SK-N-SH (cell line): ENCODE measurements around the gene SLC13A2. TPM values are rescaled to one million over a fixed set of nuclear protein-coding genes. Genes with fewer than 3 reads are reported as not detected.

ENCODE experiments used
- CTCF ChIA-PET: fragments of 300-600, 350-600 bp; formaldehyde crosslinking; extraction: SDS; loops from one replicate; lab custom pipeline; 2021; lab: Yijun Ruan, JAX
- POLR2A ChIA-PET: fragments of 350-600 bp; sonication (Branson Sonifier 250); formaldehyde crosslinking; extraction: SDS; loops from one replicate; lab custom pipeline; 2020; ENCODE audit warnings: antibody characterized with exemption, inconsistent platforms; lab: Yijun Ruan, JAX
- DNase-seq: peaks from one replicate; pipeline ENCODE4 v3.0.0; 2012
- H2AFZ ChIP-seq: fragments of 200-600 bp; sonication (generic); 2 replicates; pipeline ENCODE4 v1.8.1; 2016; ENCODE audit warnings: antibody characterized with exemption, mild to moderate bottlenecking, low read depth
- H3F3A ChIP-seq: fragments of 200-600 bp; sonication (generic); replicated peaks from 2 replicates; pipeline ENCODE3; 2016; ENCODE audit warnings: antibody characterized with exemption, mild to moderate bottlenecking; ENCODE audit not compliant: insufficient read depth
- H3K27ac ChIP-seq, 2 experiments: fragments of 200-500 bp in 1 of 2; fragments of 200-600 bp in 1 of 2; sonication (Bioruptor generic) in 1 of 2; sonication (generic), shearing (Covaris generic) in 1 of 2; 2 replicates each; pipeline versions ENCODE4 v1.5.1 to v1.6.1; 2014 to 2016; ENCODE audit warnings: low read depth in 2 of 2, inconsistent platforms in 1 of 2, low read length in 1 of 2, mild to moderate bottlenecking in 1 of 2, mixed read lengths in 1 of 2
- H3K27me3 ChIP-seq: fragments of 200-600 bp; sonication (generic), shearing (Covaris generic); 2 replicates; pipeline ENCODE4 v1.6.1; 2016; ENCODE audit warnings: mixed run types; ENCODE audit not compliant: insufficient read depth
- H3K36me3 ChIP-seq, 2 experiments: fragments of 200-500 bp in 1 of 2; fragments of 200-600 bp in 1 of 2; sonication (Bioruptor generic) in 1 of 2; sonication (generic) in 1 of 2; replicated peaks in 1 of 2; 2 replicates each; pipeline versions ENCODE3 to v1.5.1; 2014 to 2016; ENCODE audit warnings: low read length in 1 of 2, mild to moderate bottlenecking in 1 of 2; ENCODE audit not compliant: insufficient read depth in 2 of 2, control insufficient read depth in 1 of 2
- H3K4me1 ChIP-seq, 2 experiments: fragments of 200-500 bp in 1 of 2; fragments of 200-600 bp in 1 of 2; sonication (Bioruptor generic) in 1 of 2; sonication (generic), shearing (Covaris generic) in 1 of 2; 2 replicates each; pipeline versions ENCODE4 v1.5.1 to v1.6.1; 2014 to 2016; ENCODE audit warnings: low read depth in 1 of 2, low read length in 1 of 2, mixed run types in 1 of 2; ENCODE audit not compliant: insufficient read depth in 2 of 2, control insufficient read depth in 1 of 2
- H3K4me2 ChIP-seq: fragments of 200-600 bp; sonication (generic), shearing (Covaris generic); 2 replicates; pipeline ENCODE4 v1.6.1; 2017; ENCODE audit warnings: mixed run types
- H3K4me3 ChIP-seq, 2 experiments: fragments of 200-500 bp in 1 of 2; fragments of 200-600 bp in 1 of 2; sonication (Bioruptor generic) in 1 of 2; sonication (generic), shearing (Covaris generic) in 1 of 2; 2 replicates each; pipeline versions ENCODE4 v1.5.1 to v1.8.1; 2014 to 2016; ENCODE audit warnings: low read depth in 2 of 2, inconsistent platforms in 1 of 2, low read length in 1 of 2, mild to moderate bottlenecking in 1 of 2, mixed read lengths in 1 of 2, moderate library complexity in 1 of 2
- H3K79me2 ChIP-seq: fragments of 200-600 bp; sonication (generic); 2 replicates; pipeline ENCODE4 v1.8.1; 2017; ENCODE audit warnings: mild to moderate bottlenecking; ENCODE audit not compliant: insufficient read depth
- H3K9ac ChIP-seq: fragments of 200-600 bp; sonication (generic); 2 replicates; pipeline ENCODE4 v1.6.1; 2017; ENCODE audit warnings: mixed run types
- H3K9me2 ChIP-seq: fragments of 200-600 bp; sonication (generic); 2 replicates; pipeline ENCODE4 v1.6.1; 2017; ENCODE audit warnings: mixed run types
- H3K9me3 ChIP-seq: fragments of 200-600 bp; sonication (generic); 2 replicates; pipeline ENCODE4 v1.6.1; 2017; ENCODE audit warnings: mixed run types, mild to moderate bottlenecking, moderate library complexity
- H4K20me1 ChIP-seq: fragments of 200-600 bp; sonication (generic); 2 replicates; pipeline ENCODE4 v1.6.1; 2017; ENCODE audit warnings: mild to moderate bottlenecking, mixed run types; ENCODE audit not compliant: insufficient read depth
- CHD2 ChIP-seq: fragments of 150-350 bp; IDR thresholded peaks from 2 replicates; pipeline ENCODE4 v1.6.1; 2018; ENCODE audit warnings: low read length; ENCODE audit not compliant: partially characterized antibody
- PBX3 ChIP-seq: IDR thresholded peaks from 2 replicates; pipeline ENCODE4; 2012
- POLR2AphosphoS5 ChIP-seq: IDR thresholded peaks from 2 replicates; pipeline ENCODE4 v1.6.1; 2012; ENCODE audit warnings: low read depth, low read length
- REST ChIP-seq: IDR thresholded peaks from 2 replicates; pipeline ENCODE4 v1.6.1; 2012; ENCODE audit warnings: mild to moderate bottlenecking, low read depth, low read length, moderate library complexity
- RFX5 ChIP-seq: IDR thresholded peaks from 2 replicates; pipeline ENCODE4 v1.6.1; 2012; ENCODE audit warnings: mild to moderate bottlenecking, improper control_type of control experiment, low read length
- TAF1 ChIP-seq: IDR thresholded peaks from 2 replicates; pipeline ENCODE4 v1.6.1; 2012; ENCODE audit warnings: low read depth, mild to moderate bottlenecking, low read length, moderate library complexity, borderline replicate concordance
- USF2 ChIP-seq: fragments of 150-350 bp; IDR thresholded peaks from 2 replicates; pipeline ENCODE4 v1.6.1; 2017; ENCODE audit warnings: antibody characterized with exemption, low read length, low read depth, borderline replicate concordance
- ZBTB33 ChIP-seq: IDR thresholded peaks from 2 replicates; pipeline ENCODE4 v1.4.0; 2012; ENCODE audit warnings: low read depth, borderline replicate concordance
- WGBS: methylation state at CpG from one replicate; pipeline ENCODE4 v1.1.6; 2017; ENCODE audit warnings: low lambda C conversion rate; 5-methylcytosine and 5-hydroxymethylcytosine counted together
- polyA plus RNA-seq, 3 experiments: library from polyadenylated mRNA; depleted of rRNA; stranded (reverse); fragments of >200 nt; gene quantifications; 2 replicates each; pipeline ENCODE4 v1.2.3, GENCODE V29; 2012

SLC13A2 gene
- polyA plus RNA-seq, 1 of the 3 experiments (the other 2 are of a cell fraction): not detected

- TF ChIP-seq REST (no peak), CHD2 (no peak), ZBTB33 (no peak), TAF1 (no peak), USF2 (no peak)
These were observed 25.4 kb downstream of the SLC13A2 start (continued) for GRCh38 chr17:28498652-28499363.

GRCh38 chr17:28499364-28499664 is 25.9 kb downstream of the SLC13A2 start:
- ChIA-PET POLR2A (no interaction called here), CTCF (interaction anchor here (0.9 to 9.1 kb wide), 6 partner anchors 33 to 114 kb away, joined by 3 to 117 read pairs (median 4); no protein-coding TSS in a partner anchor)
- no peaks in the 10 kb centered on the region for H3K36me3 ChIP-seq
- DNase-seq: no peak
- H3K9me3 ChIP-seq: no peaks in the 10 kb centered on the region
- H3F3A ChIP-seq: no peaks in the 10 kb centered on the region
- TF ChIP-seq PBX3: no peak
- no peak for TF ChIP-seq POLR2AphosphoS5
- no peak for TF ChIP-seq RFX5
- no peak overlapping the region for H3K4me3 ChIP-seq
- H3K27me3 ChIP-seq: no peaks in the 10 kb centered on the region; the same call in 1 of the 2 replicates
- no peak overlapping the region for H3K4me2 ChIP-seq
- WGBS: 85% methylated on average over 5 of the region's 9 CpGs
- H3K27ac ChIP-seq: no peak overlapping the region
- H3K4me1 ChIP-seq: peaks cover 0 to 11% of the 10 kb centered on the region in 2 experiments; a peak in 1 of 4 replicates
- H3K9ac ChIP-seq: no peak overlapping the region
- no peaks in the 10 kb centered on the region for H3K9me2 ChIP-seq
- no peaks in the 10 kb centered on the region for H3K79me2 ChIP-seq
- no peaks in the 10 kb centered on the region for H4K20me1 ChIP-seq
- no peak overlapping the region for H2AFZ ChIP-seq
